Measurements from ENCODE around the gene ZBTB7A. TPM values are rescaled to one million over a fixed set of nuclear protein-coding genes. Genes with fewer than 3 reads are reported as not detected.

ZBTB7A gene
- total RNA-seq, 1 experiment from 2014 or later = 25.9 TPM

- TF ChIP-seq EZH2 (IDR thresholded peaks at IDR 0.05; ENCODE audit: borderline replicate concordance, low read depth, low read length, poor library complexity, severe bottlenecking) = no peak
- no peak for TF ChIP-seq CTCF (conservative IDR thresholded peaks at IDR 0.05; ENCODE audit: low read depth, low read length)
- no peak overlapping the region for H3K27ac ChIP-seq (ENCODE audit: low read depth, low read length, poor library complexity, severe bottlenecking)
- no peaks in the 10 kb centered on the region for H3K4me1 ChIP-seq (ENCODE audit: insufficient read depth, low read length, poor library complexity, severe bottlenecking)
- POLR2A ChIA-PET (ENCODE audit: low non-redundant PET) = no interaction called here
- no peak for DNase-seq (ENCODE audit: low spot score)
- H3K4me3 ChIP-seq (ENCODE audit: low read depth, low read length, poor library complexity, severe bottlenecking) = no peak overlapping the region
- H3K27me3 ChIP-seq (replicated peaks; ENCODE audit: insufficient read depth, low read depth, low read length, poor library complexity) = no peaks in the 10 kb centered on the region
- peaks cover 32% of the 10 kb centered on the region for H3K36me3 ChIP-seq (ENCODE audit: insufficient read depth, low read length, poor library complexity, severe bottlenecking)
- CTCF ChIA-PET = no interaction called here
- intact Hi-C loops (cut with micrococcal nuclease; ENCODE audit: unreplicated experiment) = no loop called here
- H3K9me3 ChIP-seq (ENCODE audit: low read depth, low read length, poor library complexity, severe bottlenecking) = no peaks in the 10 kb centered on the region
- BruUV-seq (replicated peaks) = no TSS peak
Measured at GRCh38 chr19:4025317-4025716, 41.4 kb downstream of the ZBTB7A start.

GRCh38 chr19:4023600-4024398 lies 42.9 kb downstream of the ZBTB7A start:
- BruUV-seq (replicated peaks) = no TSS peak
- no peak for TF ChIP-seq EZH2 (IDR thresholded peaks at IDR 0.05; ENCODE audit: borderline replicate concordance, low read depth, low read length, poor library complexity, severe bottlenecking)
- no peak for TF ChIP-seq CTCF (conservative IDR thresholded peaks at IDR 0.05; ENCODE audit: low read depth, low read length)
- no peaks in the 10 kb centered on the region for H3K4me1 ChIP-seq (ENCODE audit: insufficient read depth, low read length, poor library complexity, severe bottlenecking)

GRCh38 chr19:4019578-4019977 lies 47.1 kb downstream of the ZBTB7A start:
- Histone ChIP-seq H3K9me3 (ENCODE audit: low read depth, low read length, poor library complexity, severe bottlenecking) (no peaks in the 10 kb centered on the region), H3K4me1 (ENCODE audit: insufficient read depth, low read length, poor library complexity, severe bottlenecking) (peaks cover 10% of the 10 kb centered on the region), H3K27me3 (replicated peaks; ENCODE audit: insufficient read depth, low read depth, low read length, poor library complexity) (no peaks in the 10 kb centered on the region), H3K27ac (ENCODE audit: low read depth, low read length, poor library complexity, severe bottlenecking) (peak overlapping the region; percentile 30), H3K36me3 (ENCODE audit: insufficient read depth, low read length, poor library complexity, severe bottlenecking) (peaks cover 35% of the 10 kb centered on the region), H3K4me3 (ENCODE audit: low read depth, low read length, poor library complexity, severe bottlenecking) (no peak overlapping the region)
- intact Hi-C loops (cut with micrococcal nuclease; ENCODE audit: unreplicated experiment) = no loop called here
- TF ChIP-seq CTCF (conservative IDR thresholded peaks at IDR 0.05; ENCODE audit: low read depth, low read length) (no peak), EZH2 (IDR thresholded peaks at IDR 0.05; ENCODE audit: borderline replicate concordance, low read depth, low read length, poor library complexity, severe bottlenecking) (no peak)
- DNase-seq (ENCODE audit: low spot score) = no peak
- ChIA-PET CTCF (no interaction called here), POLR2A (ENCODE audit: low non-redundant PET) (no interaction called here)
- BruUV-seq (replicated peaks) = no TSS peak

More at GRCh38 chr19:4023600-4024398, 42.9 kb downstream of the ZBTB7A start:
- Histone ChIP-seq H3K27me3 (replicated peaks; ENCODE audit: insufficient read depth, low read depth, low read length, poor library complexity) (no peaks in the 10 kb centered on the region), H3K4me3 (ENCODE audit: low read depth, low read length, poor library complexity, severe bottlenecking) (no peak overlapping the region), H3K27ac (ENCODE audit: low read depth, low read length, poor library complexity, severe bottlenecking) (no peak overlapping the region), H3K36me3 (ENCODE audit: insufficient read depth, low read length, poor library complexity, severe bottlenecking) (peaks cover 27% of the 10 kb centered on the region), H3K9me3 (ENCODE audit: low read depth, low read length, poor library complexity, severe bottlenecking) (no peaks in the 10 kb centered on the region)
- intact Hi-C loops (cut with micrococcal nuclease; ENCODE audit: unreplicated experiment) = no loop called here
- ChIA-PET CTCF (no interaction called here), POLR2A (ENCODE audit: low non-redundant PET) (no interaction called here)
- no peak for DNase-seq (ENCODE audit: low spot score)

Data from A673 (cell line).